BLaER1 treated with 17β-estradiol and CSF1 and Interleukin-3, amounts not matched to agents 10 nM and 100 nM (cell line): ENCODE results near the gene ARL6.

Source experiments
- H3K27ac ChIP-seq, 11 experiments: shearing (Covaris generic); formaldehyde crosslinking; 2 replicates each; pipeline ENCODE4 v1.8.1; 2022
- H3K27me3 ChIP-seq, 11 experiments: shearing (Covaris generic); formaldehyde crosslinking; 2 replicates each; pipeline ENCODE4 v1.8.1; 2022
- H3K36me3 ChIP-seq, 11 experiments: shearing (Covaris generic); formaldehyde crosslinking; 2 replicates each; pipeline ENCODE4 v1.8.1; 2022
- H3K4me1 ChIP-seq, 10 experiments: shearing (Covaris generic); formaldehyde crosslinking; 2 replicates each; pipeline ENCODE4 v1.8.1; 2022
- H3K4me2 ChIP-seq, 11 experiments: shearing (Covaris generic); formaldehyde crosslinking; 2 replicates each; pipeline ENCODE4 v1.8.1; 2022
- H3K4me3 ChIP-seq, 10 experiments: shearing (Covaris generic); formaldehyde crosslinking; 2 replicates each; pipeline ENCODE4 v1.8.1; 2022
- H3K9ac ChIP-seq, 11 experiments: shearing (Covaris generic); formaldehyde crosslinking; 2 replicates each; pipeline ENCODE4 v1.8.1; 2022
- H3K9me3 ChIP-seq, 11 experiments: shearing (Covaris generic); formaldehyde crosslinking; replicated peaks in 1 of 11; 2 replicates each; pipeline ENCODE4 v1.8.1; 2022
- H4K20me1 ChIP-seq, 11 experiments: shearing (Covaris generic); formaldehyde crosslinking; 2 replicates each; pipeline ENCODE4 v1.8.1; 2022
- Cebpa-rat ChIP-seq, 11 experiments: shearing (Covaris generic); IDR thresholded peaks; 2 replicates each; pipeline ENCODE4 v1.8.1; 2022

ARL6 gene

DNA sequence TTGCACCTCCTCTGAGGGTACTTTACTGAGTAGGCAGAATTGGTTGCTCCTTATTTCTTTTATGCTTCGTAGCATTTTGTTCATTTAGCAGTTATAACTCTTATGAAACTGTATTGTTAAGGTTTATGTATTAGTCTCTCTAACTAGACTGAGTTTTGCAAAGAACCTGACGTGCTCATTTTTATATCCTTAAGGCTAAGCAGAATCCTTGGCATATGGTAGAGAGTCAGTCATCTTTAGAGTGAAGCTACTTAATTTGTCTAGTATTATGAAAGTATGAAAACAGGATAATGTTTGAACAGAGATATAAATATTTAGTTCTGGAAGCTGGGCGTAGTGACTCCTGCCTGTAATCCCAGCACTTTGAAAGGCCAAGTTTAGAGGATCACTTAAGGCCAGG, 77.4 kb downstream of the ARL6 start:
- no peak overlapping the region for H3K4me3 ChIP-seq
- H3K27me3 ChIP-seq = no peaks in the 10 kb centered on the region
- H3K4me1 ChIP-seq = peaks cover 0 to 8% (median 0%) of the 10 kb centered on the region in 10 experiments; a peak in 2 of 20 replicates
- no peaks in the 10 kb centered on the region for H3K9me3 ChIP-seq
- TF ChIP-seq Cebpa-rat (IDR thresholded peaks at IDR 0.05) = no peak
- no peak overlapping the region for H3K9ac ChIP-seq
- H3K4me2 ChIP-seq = no peak overlapping the region
- peaks cover 0 to 18% (median 0%) of the 10 kb centered on the region in 11 experiments; a peak in 4 of 22 replicates for H3K36me3 ChIP-seq
- peaks cover 0 to 10% (median 0%) of the 10 kb centered on the region in 11 experiments; a peak in 2 of 22 replicates for H4K20me1 ChIP-seq
- no peak overlapping the region for H3K27ac ChIP-seq

DNA sequence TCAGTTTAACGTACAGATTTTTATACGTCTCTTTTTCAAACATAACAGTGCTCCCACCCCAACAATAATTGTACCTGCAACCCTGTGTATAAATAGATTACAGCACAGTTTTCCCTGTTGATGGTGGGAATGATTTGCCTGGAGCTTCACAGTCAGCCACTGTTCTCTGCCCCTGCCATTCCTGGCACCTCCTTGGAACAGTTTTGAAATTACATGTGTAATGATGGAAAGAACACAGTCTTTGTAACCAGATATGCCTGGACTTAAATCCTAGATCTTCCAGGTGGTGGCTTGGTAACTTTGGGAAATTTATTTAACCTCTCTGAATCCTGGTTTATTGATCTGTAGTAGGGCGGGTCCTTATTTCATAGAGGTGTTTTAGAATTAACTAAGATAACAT, 84.2 kb downstream of the ARL6 start:
- Histone ChIP-seq H3K4me2 (no peak overlapping the region), H3K36me3 (peaks cover 0 to 38% (median 0%) of the 10 kb centered on the region in 11 experiments; a peak in 4 of 22 replicates), H4K20me1 (no peaks in the 10 kb centered on the region), H3K27me3 (no peaks in the 10 kb centered on the region), H3K9me3 (peaks cover under 1 to 7% (median 4%) of the 10 kb centered on the region in 11 experiments; a peak in 11 of 22 replicates), H3K9ac (no peak overlapping the region), H3K27ac (no peak overlapping the region), H3K4me3 (no peak overlapping the region), H3K4me1 (no peaks in the 10 kb centered on the region)
- TF ChIP-seq Cebpa-rat (IDR thresholded peaks at IDR 0.05) = no peak
